H54 (cell line): ENCODE measurements around the gene SP4.

Experiments used
- DNase-seq: peaks from one replicate; pipeline ENCODE4 v3.0.0; 2011; ENCODE audit warnings: low spot score, mixed read lengths; ENCODE audit not compliant: insufficient read length
- FAIRE-seq: peaks from 3 replicates; lab custom pipeline; 2011; peaks lifted over from hg19 to GRCh38; lab: Jason Lieb, UNC
- POLR2A ChIP-seq: IDR thresholded peaks from 2 replicates; pipeline ENCODE4 v1.6.1; 2011; ENCODE audit warnings: low read depth, mild to moderate bottlenecking, low read length

The SP4 gene

DNA sequence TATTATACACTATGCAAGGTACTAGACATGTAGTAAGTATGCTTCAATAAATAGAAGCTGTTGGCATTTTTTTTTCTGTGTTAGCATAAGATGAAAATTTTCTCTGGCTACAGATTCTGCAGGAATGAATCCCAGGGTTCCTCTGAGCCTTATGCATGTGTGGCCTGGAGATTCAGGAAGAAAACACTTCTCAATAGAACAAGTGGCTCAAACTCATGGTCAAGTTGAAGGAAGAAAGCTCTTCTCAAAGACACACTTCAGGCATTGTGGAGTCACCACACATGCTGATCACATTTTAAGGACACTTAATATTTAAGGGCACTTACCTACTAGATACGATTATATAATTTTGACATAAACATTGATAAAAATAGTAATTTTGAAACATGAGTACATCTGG is 134.5 kb downstream of the SP4 start:
- DNase-seq = no peak
- FAIRE-seq = no peak
- TF ChIP-seq POLR2A = no peak
